OCI-LY3 (cell line): Measurements from ENCODE around the gene OR1F1.

Experiments
- H2AFZ ChIP-seq: fragments of 200-600, 300-600 bp; shearing (Covaris generic); 2 replicates; pipeline ENCODE4 v1.6.0; 2014; ENCODE audit warnings: antibody characterized with exemption, low read depth, low read length
- H3K27ac ChIP-seq: fragments of 200-600, 300-600 bp; sonication (generic); 2 replicates; pipeline ENCODE4 v1.5.1; 2014; ENCODE audit warnings: mild to moderate bottlenecking, low read length, moderate library complexity, mixed read lengths
- H3K27me3 ChIP-seq: fragments of 200-600, 300-600 bp; sonication (generic); 2 replicates; pipeline ENCODE4 v1.6.1; 2014; ENCODE audit warnings: low read depth, low read length, mixed read lengths
- H3K36me3 ChIP-seq: fragments of 200-600, 300-600 bp; sonication (generic); replicated peaks from 2 replicates; pipeline ENCODE3; 2014; ENCODE audit warnings: low read depth, low read length, mixed read lengths
- H3K4me1 ChIP-seq: fragments of 300-600, 200-600 bp; sonication (generic); 2 replicates; pipeline ENCODE4 v1.6.1; 2014; ENCODE audit warnings: low read length, mixed read lengths
- H3K4me2 ChIP-seq: fragments of 200-600, 300-600 bp; sonication (generic); 2 replicates; pipeline ENCODE4 v1.6.1; 2014; ENCODE audit warnings: low read length, mixed read lengths
- H3K4me3 ChIP-seq: fragments of 300-600, 200-600 bp; sonication (generic); 2 replicates; pipeline ENCODE4 v1.5.1; 2014; ENCODE audit warnings: antibody characterized with exemption, mild to moderate bottlenecking, low read length, moderate library complexity
- H3K79me2 ChIP-seq: fragments of 300-600, 200-600 bp; shearing (Covaris generic); 2 replicates; pipeline ENCODE4 v1.6.1; 2014; ENCODE audit warnings: mild to moderate bottlenecking, low read length, mixed read lengths
- H3K9ac ChIP-seq: fragments of 300-600, 200-600 bp; shearing (Covaris generic); 2 replicates; pipeline ENCODE4 v1.6.0; 2014; ENCODE audit warnings: mild to moderate bottlenecking, low read length, moderate library complexity
- H3K9me3 ChIP-seq: fragments of 200-600, 300-600 bp; shearing (Covaris generic); 2 replicates; pipeline ENCODE4 v1.6.1; 2014; ENCODE audit warnings: low read length, mixed read lengths; ENCODE audit not compliant: insufficient read depth
- H4K20me1 ChIP-seq: fragments of 200-600, 300-600 bp; sonication (generic); 2 replicates; pipeline ENCODE4 v1.6.1; 2016; ENCODE audit warnings: low read length, mixed read lengths; ENCODE audit not compliant: insufficient read depth
- EZH2phosphoT487 ChIP-seq: fragments of 200-600 bp; shearing (Covaris generic); IDR thresholded peaks from 2 replicates; pipeline ENCODE4 v1.6.1; 2018; ENCODE audit warnings: antibody characterized with exemption, mixed run types, low read depth
- TF ChIP-seq, protein P1 (sequence below): fragments of 200-600, 300-600 bp; sonication (generic); IDR thresholded peaks from 2 replicates; pipeline ENCODE4 v1.5.1; 2014; ENCODE audit warnings: antibody characterized with exemption, low read length, low read depth

OR1F1 gene

DNA sequence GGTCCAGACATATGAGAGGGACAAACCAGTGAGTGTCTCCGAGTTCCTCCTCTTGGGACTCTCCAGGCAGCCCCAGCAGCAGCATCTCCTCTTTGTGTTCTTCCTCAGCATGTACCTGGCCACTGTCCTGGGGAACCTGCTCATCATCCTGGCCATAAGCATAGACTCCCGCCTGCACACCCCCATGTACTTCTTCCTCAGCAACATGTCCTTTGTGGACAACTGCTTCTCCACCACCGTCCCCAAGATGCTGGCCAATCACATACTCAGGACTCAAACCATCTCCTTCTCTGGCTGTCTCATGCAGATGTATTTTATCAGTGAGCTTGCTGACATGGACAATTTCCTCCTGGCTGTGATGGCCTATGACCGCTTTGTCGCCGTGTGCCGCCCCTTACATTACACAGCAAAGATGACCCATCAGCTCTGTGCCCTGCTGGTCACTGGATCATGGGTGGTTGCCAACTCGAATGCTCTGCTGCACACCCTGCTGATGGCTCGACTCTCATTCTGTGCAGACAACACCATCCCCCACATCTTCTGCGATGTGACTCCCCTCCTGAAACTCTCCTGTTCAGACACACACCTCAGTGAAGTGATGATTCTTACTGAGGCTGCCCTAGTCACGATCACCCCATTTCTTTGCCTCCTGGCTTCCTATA, 27.7 kb downstream of the OR1F1 start:
- Histone ChIP-seq H3K79me2 (no peaks in the 10 kb centered on the region), H4K20me1 (no peaks in the 10 kb centered on the region), H3K9ac (no peak overlapping the region), H3K4me3 (no peak overlapping the region), H3K27ac (no peak overlapping the region), H3K27me3 (peaks cover 7% of the 10 kb centered on the region), H3K4me1 (peaks cover 8% of the 10 kb centered on the region; the same call in 1 of the 2 replicates), H3K36me3 (no peaks in the 10 kb centered on the region), H3K9me3 (no peaks in the 10 kb centered on the region), H3K4me2 (no peak overlapping the region), H2AFZ (no peak overlapping the region)
- TF ChIP-seq EZH2phosphoT487, result no peak
- TF ChIP-seq, protein P1, sequence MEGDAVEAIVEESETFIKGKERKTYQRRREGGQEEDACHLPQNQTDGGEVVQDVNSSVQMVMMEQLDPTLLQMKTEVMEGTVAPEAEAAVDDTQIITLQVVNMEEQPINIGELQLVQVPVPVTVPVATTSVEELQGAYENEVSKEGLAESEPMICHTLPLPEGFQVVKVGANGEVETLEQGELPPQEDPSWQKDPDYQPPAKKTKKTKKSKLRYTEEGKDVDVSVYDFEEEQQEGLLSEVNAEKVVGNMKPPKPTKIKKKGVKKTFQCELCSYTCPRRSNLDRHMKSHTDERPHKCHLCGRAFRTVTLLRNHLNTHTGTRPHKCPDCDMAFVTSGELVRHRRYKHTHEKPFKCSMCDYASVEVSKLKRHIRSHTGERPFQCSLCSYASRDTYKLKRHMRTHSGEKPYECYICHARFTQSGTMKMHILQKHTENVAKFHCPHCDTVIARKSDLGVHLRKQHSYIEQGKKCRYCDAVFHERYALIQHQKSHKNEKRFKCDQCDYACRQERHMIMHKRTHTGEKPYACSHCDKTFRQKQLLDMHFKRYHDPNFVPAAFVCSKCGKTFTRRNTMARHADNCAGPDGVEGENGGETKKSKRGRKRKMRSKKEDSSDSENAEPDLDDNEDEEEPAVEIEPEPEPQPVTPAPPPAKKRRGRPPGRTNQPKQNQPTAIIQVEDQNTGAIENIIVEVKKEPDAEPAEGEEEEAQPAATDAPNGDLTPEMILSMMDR, result no peak

DNA sequence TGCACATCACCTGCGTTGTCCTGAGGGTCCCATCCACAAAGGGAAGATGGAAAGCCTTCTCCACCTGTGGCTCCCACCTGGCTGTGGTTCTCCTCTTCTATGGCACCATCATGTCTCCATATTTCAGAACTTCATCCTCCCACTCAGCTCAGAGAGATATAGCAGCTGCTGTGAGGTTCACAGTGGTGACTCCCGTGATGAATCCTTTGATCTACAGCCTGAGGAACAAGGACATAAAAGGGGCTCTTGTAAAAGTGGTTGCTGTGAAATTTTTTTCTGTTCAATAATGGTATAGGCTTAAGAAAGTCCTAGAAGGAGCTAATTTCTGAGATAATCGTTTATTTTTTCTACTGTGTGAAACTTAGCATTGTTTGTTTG, 28.2 kb downstream of the OR1F1 start:
- Histone ChIP-seq H3K4me2 (no peak overlapping the region), H3K27me3 (peaks cover 7% of the 10 kb centered on the region), H3K79me2 (no peaks in the 10 kb centered on the region), H3K4me1 (peaks cover 8% of the 10 kb centered on the region; the same call in 1 of the 2 replicates), H3K4me3 (no peak overlapping the region), H3K9ac (no peak overlapping the region), H2AFZ (no peak overlapping the region), H4K20me1 (no peaks in the 10 kb centered on the region), H3K36me3 (no peaks in the 10 kb centered on the region), H3K27ac (no peak overlapping the region), H3K9me3 (no peaks in the 10 kb centered on the region)
- TF ChIP-seq, protein P1, result no peak
- TF ChIP-seq EZH2phosphoT487, result no peak

DNA sequence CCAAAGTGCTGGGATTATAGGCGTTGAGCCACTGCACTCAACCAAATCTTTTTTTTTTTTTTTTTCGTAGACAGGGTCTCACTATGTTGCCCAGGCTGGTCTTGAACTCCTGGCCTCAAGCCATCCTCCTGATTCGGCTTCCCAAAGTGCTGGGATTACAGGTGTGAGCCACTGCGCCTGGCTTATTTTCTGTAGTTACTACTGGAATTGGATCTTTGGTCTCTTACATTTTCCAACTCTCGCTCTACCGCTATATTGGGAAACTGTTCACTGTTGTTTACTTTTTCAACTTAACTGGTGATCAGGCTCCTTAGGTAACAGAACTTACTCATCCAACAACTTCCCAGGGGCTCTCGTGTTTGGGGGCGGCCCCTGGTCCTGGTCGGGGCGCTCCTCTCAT, 32.8 kb downstream of the OR1F1 start:
- Histone ChIP-seq H3K79me2 (no peaks in the 10 kb centered on the region), H3K4me3 (no peak overlapping the region), H3K27ac (no peak overlapping the region), H4K20me1 (no peaks in the 10 kb centered on the region), H3K27me3 (peaks cover 7% of the 10 kb centered on the region), H3K9ac (no peak overlapping the region), H3K4me2 (no peak overlapping the region), H2AFZ (no peak overlapping the region), H3K36me3 (peaks cover 44% of the 10 kb centered on the region), H3K9me3 (peaks cover 35% of the 10 kb centered on the region), H3K4me1 (no peaks in the 10 kb centered on the region)
- TF ChIP-seq, protein P1, result no peak
- TF ChIP-seq EZH2phosphoT487, result no peak

DNA sequence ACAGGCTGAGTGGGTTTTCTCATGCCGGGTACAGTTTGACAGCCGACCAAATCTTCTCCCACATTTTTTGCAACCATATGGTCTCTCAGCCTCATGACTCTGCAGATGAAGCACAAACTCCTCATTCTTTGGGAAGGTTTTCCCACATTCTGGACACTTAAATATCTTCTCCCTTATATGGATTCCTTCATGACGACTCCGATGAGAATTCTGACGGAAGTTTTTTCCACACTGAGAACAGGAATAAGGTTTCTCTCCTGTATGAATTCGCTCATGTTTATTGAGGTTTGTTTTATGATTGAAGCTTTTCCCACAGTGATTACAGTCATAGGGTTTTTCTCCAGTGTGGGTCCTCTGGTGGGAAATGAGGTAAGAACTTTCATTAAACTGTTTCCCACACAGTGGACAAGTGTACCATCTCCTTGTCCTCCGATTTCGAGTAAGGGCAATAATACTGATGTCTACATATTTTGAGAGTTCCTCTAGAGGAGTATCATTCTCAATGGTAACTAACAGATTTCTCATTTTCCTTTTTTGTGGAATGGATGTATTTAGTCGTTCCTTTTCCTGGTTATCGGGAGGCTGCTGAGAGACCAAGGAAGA, 36.0 kb downstream of the OR1F1 start:
- Histone ChIP-seq H3K79me2 (no peaks in the 10 kb centered on the region), H3K9me3 (peaks cover 38% of the 10 kb centered on the region), H3K27me3 (no peaks in the 10 kb centered on the region), H2AFZ (no peak overlapping the region), H3K36me3 (peaks cover 72% of the 10 kb centered on the region), H3K4me3 (no peak overlapping the region), H3K4me1 (no peaks in the 10 kb centered on the region), H3K9ac (no peak overlapping the region), H4K20me1 (no peaks in the 10 kb centered on the region), H3K4me2 (no peak overlapping the region), H3K27ac (no peak overlapping the region)
- no peak for TF ChIP-seq EZH2phosphoT487
- TF ChIP-seq, protein P1, result no peak
